HG03521 (cell line): Measurements from ENCODE around the gene LRCH1.
"Not testable (repeated sequence)": the region's sequence is repeated elsewhere in the genome, so short reads cannot be mapped to it uniquely, and the experiment has no call there.

ENCODE experiments used
- ATAC-seq: cut with Tn5 transposase; IDR thresholded peaks from one replicate; pipeline ENCODE4 v1.9.1; 2021; ENCODE audit warnings: mild to moderate bottlenecking, moderate library complexity; ENCODE audit not compliant: unreplicated experiment

LRCH1 gene

DNA sequence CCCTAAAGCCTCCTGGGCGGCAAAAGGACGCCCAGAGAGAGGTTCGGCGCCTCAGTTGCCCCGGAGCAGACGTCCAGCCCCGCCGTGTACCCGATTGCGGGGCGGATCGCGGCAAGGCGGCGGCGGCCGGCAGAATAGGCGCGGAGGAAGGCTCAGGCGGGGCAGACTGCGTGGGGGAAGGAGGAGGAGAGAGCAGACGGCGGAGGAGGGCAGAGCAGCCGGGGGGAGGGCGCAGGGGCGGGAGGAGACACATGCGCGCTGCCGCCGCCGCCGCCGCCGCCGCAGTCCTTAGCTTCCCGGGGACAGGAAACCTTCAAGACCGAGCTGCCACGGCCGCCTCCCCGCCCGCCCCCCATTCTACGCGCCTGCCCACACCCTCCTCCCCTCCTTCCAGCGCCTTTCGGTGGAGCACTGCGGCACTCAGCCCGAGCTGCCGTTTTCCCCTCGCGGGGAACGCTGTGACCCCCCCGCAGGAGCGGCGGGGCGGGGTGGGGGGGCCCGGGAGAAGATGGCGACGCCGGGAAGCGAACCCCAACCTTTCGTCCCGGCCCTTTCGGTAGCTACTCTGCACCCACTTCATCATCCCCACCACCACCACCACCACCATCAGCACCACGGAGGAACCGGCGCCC, at the start of gene LRCH1:
TSS of gene LRCH1 (plus strand) at position 282 of the 632 bp plus-strand sequence. CDS start at position 509, 227 bp downstream.
- peak; percentile 74 for ATAC-seq

- no peak for ATAC-seq
Observed at GRCh38 chr13:46504036-46504435, 48.9 kb upstream of the LRCH1 start.

DNA sequence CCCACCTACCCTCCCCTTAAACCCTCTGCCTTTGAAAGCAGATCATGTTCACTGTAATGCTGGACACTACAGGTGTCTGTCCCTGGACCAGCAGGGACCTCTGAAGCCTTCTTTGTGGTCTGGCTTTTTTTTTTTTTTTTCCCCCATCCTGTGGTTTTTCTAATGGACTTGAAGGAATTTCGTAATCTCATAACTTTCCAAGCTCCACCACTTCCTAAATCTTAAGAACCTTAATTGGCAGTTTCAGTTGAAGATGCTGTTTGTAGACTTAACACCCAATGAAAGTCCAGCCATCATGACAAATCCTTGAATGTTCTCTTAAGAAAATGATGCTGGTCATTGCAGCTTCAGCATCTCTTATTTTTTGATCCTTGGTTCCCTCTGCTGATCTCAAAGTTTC, 45.0 kb upstream of the LRCH1 start:
- no peak for ATAC-seq

DNA sequence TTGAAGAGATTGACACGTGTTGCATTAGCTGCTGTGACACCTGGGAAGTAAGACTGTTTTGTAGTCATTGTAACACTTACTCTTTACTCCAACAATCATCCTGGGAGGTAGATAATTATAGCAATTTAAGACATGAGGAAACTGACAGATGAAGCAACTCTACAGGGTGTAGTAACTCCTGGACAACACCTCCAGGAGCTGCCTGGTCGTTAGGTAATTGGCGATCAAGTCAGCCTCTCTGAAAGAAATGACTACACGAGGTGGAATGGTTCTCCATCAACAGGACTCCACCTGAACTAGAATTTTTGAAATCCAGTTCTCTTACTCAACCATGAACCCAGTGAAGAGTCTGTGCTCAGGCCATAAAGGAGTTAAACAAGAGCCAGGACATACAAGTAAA, 43.0 kb upstream of the LRCH1 start:
- ATAC-seq: no peak

DNA sequence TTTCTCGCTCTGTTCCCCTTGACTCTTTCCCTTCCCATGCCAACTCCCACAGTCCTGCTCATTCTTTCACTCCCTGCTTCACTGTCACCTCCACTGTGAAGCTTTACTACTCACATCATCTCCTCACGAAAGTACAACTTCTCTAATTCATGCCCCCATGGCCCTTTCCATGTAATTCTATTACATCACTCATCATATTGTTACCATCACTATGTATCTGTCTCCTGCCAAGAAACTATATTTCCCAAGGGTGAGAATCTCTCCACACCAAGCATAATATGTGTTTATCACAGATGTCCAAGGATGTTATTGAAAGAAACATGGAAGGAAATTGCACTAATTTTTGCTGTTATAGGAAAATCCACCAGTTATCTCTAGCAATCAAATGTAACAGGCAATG, 37.2 kb upstream of the LRCH1 start:
- no peak for ATAC-seq

- no peak for ATAC-seq
Observed at GRCh38 chr13:46516599-46517338, 36.2 kb upstream of the LRCH1 start.

DNA sequence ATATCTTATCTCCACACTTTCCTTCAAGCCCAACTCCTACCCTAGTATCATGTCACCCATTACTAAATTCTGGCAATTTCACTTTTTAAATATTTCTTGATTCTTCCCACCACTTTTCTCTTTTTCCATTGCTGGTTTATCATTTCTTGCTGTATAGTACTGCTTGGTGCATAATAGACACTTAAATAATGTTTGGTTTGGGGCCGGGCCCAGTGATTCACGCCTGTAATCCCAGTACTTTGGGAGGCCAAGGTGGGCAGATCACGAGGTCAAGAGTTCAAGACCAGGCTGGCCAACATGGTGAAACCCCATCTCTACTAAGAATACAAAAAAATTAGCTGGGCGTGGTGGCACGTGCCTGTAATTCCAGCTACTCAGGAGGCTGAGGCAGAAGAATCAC, 35.2 kb upstream of the LRCH1 start:
- not testable (repeated sequence) for ATAC-seq

DNA sequence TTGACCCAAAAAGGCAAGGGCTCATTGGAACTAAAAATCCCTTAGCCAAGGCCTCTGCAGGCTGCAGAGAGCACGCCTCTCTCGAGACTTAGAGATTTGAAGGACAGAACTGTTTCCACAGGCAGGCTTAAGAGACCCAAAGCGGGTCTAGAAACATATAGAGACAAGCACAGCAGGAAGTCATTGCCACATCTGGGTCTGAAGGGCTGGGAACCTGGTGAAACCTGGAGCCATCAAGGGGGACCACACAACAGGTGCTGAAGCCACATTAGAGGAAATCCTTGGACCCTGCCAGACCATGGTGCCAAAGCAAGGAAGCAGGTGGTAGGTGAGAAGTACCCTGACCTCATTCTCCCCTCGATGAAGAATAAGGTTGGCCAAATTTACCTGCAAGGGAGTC, 33.8 kb upstream of the LRCH1 start:
- ATAC-seq: no peak

DNA sequence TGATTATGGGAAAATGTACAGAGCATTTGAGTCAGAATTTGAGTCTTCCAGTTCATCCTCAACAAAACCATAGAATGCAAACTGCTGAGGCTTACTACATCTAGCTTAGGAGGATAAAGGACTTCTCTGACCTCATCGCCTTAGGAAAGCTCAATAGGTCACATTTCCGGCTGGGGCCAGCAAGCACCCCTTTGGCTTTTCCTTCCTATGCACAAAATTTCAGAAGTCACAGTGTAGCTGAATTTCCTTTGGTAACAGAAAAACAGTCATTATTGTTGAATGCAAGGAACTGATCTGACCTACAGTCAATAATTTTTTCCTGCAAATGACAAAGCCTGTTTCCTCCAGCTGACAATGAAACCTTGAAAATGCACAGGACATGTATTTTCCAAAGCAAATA, 32.8 kb upstream of the LRCH1 start:
- ATAC-seq: no peak

DNA sequence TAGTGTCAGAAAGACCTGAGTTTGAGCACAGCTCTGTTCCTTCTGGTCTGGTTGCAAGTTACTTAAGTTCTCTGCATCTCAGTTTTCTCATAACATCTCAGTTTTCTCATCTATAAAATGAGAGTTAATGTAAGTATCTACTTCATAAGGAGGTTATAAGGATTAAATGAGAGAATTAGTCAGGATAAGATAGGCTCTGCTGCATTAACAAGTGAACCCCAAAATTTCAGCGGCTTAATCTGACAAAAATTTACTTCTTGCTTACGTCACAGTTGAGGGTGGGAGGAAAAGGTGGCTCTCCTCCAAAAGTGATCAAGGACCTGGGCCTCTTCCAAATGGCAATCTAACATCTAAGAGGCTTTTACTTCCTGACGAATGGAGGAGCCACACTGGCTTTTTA, 31.5 kb upstream of the LRCH1 start:
- ATAC-seq: no peak

GRCh38 chr13:46521921-46522747, 30.8 kb upstream of the LRCH1 start:
- no peak for ATAC-seq

DNA sequence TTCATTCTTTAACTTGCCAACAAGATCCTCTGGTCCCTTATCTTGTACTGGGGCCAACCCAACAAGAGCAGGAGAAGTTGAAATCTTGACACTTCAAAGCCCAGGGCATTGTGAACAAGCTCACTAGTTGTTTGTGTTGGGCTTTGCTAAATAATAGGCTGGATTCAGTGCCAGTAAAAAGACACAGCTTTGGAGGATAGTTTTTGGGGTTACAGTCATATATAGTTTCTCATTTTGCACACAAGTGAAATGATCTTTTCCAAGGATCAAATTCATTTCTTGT, 30.3 kb upstream of the LRCH1 start:
- ATAC-seq: no peak

GRCh38 chr13:46523972-46524752, 28.8 kb upstream of the LRCH1 start:
- no peak for ATAC-seq

GRCh38 chr13:46526100-46526735, 26.8 kb upstream of the LRCH1 start:
- ATAC-seq: no peak

DNA sequence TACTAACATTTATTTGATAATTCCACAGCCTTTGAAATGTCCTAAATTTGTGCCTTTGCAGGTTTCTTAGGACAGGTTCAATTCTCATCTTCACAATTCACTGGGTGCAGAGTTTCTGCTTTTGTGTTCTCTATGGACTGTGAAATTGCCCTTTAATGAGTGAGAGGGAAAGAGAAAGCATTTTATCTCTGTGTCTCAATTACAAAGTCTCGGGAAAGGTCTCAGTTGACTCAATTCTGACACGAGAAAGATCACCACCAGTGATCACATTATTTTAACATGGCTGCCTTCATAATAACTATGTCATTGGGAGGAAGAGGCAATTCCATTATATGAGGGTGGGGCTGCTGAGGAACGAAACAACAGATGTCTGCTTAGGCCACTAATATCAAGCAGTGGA, 26.2 kb upstream of the LRCH1 start:
- ATAC-seq: no peak

DNA sequence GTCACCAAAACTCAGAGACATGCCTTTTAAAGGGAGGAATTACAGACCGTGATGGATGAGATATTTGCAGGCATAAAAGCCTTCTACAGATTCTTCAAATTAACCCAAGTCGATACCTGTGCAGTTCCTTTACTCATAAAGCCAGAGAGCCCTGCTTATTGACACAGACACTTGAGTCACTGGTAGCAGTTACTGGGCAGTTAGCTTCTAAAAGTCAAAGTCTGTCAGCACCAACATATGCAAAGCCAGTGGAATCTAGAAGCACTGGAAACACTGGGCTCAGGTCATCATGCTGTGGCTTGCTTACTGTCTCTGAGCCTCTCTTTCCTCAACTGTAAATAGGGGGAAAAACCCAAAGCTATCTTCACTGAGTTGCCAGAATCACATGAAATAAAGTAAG, 25.7 kb upstream of the LRCH1 start:
- ATAC-seq: no peak

DNA sequence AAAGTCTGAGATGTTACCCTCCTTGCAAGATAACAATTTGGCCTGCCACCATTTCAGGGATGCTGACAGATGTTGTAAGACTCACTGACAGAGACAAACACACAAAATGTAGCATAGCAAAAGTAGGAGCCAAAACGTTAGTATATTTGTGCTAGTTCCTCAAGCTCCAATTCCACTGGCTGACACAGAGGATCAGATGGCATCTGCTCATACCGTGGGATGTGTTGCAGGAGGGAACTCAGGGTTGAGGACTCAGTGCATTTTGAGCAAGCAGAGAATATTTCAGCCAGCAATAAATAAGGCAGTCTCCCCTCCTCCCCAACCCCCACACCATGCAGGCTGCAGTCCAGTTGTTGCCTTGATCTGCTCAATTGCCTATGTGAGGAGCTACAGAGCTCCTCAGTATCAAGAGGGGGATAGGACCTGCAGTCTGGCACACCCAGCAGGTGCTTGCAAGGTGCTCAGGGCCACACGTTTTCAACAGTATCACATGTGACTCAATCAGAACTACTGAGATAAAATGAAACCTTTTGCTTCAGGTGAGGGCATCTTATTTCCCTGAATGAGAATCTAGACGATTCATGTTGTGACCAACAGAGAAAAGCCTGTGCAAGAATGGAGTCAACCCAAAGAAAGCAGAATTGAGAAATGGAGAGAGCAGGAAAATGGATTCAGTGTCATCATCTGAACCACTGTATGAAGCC, 23.6 kb upstream of the LRCH1 start:
- ATAC-seq: no peak

DNA sequence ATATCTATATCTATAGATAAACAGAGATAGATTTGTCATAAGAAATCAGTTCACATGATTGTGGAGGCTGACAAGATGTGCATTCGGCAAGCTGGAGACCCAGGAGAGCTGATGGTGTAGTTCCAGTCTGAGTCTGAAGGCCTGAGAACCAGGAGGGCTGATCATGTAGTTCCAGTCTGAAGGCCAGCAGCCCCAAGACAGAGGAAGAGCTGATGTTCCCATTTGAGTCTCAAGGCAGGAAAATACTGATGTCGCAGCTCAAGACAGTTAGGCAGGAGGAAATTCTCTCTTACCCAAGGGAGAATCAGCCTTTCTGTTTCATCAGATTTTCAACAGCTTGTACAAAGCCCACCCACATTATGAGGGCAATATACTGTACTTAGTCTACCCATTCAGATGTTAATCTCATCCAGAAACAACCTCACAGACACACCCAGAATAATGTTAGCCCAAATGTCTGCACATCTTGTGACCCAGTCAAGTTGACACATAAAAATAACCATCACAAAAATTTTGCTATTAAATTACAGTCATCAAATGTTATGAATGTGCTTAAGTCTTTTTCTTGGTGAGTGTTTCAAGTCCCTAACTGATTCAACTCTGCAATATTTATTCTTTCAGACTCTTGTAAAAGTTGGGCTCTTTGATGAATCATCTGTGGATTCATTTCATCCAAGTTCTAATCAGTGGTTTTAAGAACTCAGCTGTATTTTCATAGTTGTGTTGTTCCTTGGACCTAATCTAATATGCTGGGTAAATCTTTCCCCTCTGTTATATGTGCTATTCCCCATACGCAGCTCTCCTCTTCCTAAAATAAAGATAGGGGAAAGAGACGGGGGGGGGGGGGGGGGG, 22.7 kb upstream of the LRCH1 start:
- ATAC-seq: no peak

- no peak for ATAC-seq
Observed at GRCh38 chr13:46531953-46532352, 21.0 kb upstream of the LRCH1 start.
